ENCODE data around the gene SPC24.

DNA sequence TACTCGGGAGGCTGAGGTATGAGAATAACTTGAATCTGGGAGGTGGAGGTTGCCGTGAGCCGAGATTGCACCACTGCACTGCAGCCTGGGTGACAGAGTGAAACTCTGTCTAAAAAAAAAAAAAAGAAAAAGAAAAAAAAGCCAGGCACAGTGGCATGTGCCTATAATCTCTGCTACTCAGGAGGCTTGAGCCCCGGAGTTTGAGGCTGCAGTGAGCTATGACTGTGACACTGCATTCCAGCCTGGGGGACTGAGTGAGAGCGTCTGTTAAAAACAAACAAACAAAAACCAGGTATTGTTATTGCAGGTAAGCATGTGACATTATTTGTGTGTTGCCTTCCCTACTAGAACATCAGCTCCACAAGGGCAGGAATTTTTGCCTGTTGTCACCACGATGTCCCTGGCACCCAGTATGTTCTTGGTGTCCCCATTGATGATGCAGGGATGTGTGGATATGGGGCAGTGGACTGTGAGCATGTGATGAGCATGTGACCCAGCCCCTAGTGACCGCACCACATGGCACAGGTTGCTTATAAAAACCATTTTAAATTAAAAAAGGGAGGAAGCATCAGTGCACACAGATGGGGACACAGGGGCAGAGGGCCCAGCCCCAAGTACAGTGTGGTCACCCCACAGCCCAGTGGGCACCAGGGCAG lies 43.3 kb upstream of the SPC24 start:
- TF ChIP-seq, protein P1, sequence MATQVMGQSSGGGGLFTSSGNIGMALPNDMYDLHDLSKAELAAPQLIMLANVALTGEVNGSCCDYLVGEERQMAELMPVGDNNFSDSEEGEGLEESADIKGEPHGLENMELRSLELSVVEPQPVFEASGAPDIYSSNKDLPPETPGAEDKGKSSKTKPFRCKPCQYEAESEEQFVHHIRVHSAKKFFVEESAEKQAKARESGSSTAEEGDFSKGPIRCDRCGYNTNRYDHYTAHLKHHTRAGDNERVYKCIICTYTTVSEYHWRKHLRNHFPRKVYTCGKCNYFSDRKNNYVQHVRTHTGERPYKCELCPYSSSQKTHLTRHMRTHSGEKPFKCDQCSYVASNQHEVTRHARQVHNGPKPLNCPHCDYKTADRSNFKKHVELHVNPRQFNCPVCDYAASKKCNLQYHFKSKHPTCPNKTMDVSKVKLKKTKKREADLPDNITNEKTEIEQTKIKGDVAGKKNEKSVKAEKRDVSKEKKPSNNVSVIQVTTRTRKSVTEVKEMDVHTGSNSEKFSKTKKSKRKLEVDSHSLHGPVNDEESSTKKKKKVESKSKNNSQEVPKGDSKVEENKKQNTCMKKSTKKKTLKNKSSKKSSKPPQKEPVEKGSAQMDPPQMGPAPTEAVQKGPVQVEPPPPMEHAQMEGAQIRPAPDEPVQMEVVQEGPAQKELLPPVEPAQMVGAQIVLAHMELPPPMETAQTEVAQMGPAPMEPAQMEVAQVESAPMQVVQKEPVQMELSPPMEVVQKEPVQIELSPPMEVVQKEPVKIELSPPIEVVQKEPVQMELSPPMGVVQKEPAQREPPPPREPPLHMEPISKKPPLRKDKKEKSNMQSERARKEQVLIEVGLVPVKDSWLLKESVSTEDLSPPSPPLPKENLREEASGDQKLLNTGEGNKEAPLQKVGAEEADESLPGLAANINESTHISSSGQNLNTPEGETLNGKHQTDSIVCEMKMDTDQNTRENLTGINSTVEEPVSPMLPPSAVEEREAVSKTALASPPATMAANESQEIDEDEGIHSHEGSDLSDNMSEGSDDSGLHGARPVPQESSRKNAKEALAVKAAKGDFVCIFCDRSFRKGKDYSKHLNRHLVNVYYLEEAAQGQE (IDR thresholded peaks at IDR 0.05; ENCODE audit: insufficient replicate concordance, low read depth), result no peak
- TF ChIP-seq, protein P2, sequence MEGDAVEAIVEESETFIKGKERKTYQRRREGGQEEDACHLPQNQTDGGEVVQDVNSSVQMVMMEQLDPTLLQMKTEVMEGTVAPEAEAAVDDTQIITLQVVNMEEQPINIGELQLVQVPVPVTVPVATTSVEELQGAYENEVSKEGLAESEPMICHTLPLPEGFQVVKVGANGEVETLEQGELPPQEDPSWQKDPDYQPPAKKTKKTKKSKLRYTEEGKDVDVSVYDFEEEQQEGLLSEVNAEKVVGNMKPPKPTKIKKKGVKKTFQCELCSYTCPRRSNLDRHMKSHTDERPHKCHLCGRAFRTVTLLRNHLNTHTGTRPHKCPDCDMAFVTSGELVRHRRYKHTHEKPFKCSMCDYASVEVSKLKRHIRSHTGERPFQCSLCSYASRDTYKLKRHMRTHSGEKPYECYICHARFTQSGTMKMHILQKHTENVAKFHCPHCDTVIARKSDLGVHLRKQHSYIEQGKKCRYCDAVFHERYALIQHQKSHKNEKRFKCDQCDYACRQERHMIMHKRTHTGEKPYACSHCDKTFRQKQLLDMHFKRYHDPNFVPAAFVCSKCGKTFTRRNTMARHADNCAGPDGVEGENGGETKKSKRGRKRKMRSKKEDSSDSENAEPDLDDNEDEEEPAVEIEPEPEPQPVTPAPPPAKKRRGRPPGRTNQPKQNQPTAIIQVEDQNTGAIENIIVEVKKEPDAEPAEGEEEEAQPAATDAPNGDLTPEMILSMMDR (IDR thresholded peaks at IDR 0.05; ENCODE audit: insufficient read depth, low read length), result no peak
- TF ChIP-seq POLR2AphosphoS5 (IDR thresholded peaks at IDR 0.05; ENCODE audit: low read depth) (no peak), SPI1 (IDR thresholded peaks at IDR 0.05; ENCODE audit: borderline replicate concordance, low read depth) (no peak), GABPA (IDR thresholded peaks at IDR 0.05; ENCODE audit: low read depth) (no peak)

Measured in HL-60 (cell line).